K562 (cell line): Measurements from ENCODE around the gene PPP1R10. TPM values are rescaled to one million over a fixed set of nuclear protein-coding genes. Genes with fewer than 3 reads are reported as not detected.

Experiments
- AFF1 ChIP-seq, 2 experiments: fragments of 450-650 bp; IDR thresholded peaks; 2 replicates each; pipeline ENCODE4 v1.6.1; 2018; ENCODE audit warnings: mild to moderate bottlenecking in 2 of 2, low read depth in 1 of 2; ENCODE audit not compliant: partially characterized antibody in 2 of 2
- BDP1 ChIP-seq: IDR thresholded peaks from 3 replicates; pipeline ENCODE4 v1.6.1; 2011; ENCODE audit not compliant: insufficient read length, insufficient read depth
- CBX1 ChIP-seq: sonication (generic); IDR thresholded peaks from 2 replicates; pipeline ENCODE4 v1.6.1; 2016; ENCODE audit warnings: antibody characterized with exemption, low read depth, mild to moderate bottlenecking
- CTCF ChIP-seq, 3 experiments: IDR thresholded peaks in 2 of 3; conservative IDR thresholded peaks in 1 of 3; 2 replicates each; pipeline ENCODE4 v1.5.1; 2011 to 2012; ENCODE audit warnings: low read length in 3 of 3, mild to moderate bottlenecking in 3 of 3, control low read depth in 2 of 3, improper control_type of control experiment in 1 of 3, inconsistent platforms in 1 of 3, low read depth in 1 of 3, mixed read lengths in 1 of 3, moderate library complexity in 1 of 3; ENCODE audit not compliant: insufficient read depth in 2 of 3
- ETS1 ChIP-seq: conservative IDR thresholded peaks from 2 replicates; pipeline ENCODE4 v1.6.1; 2011; ENCODE audit warnings: low read depth, mild to moderate bottlenecking, low read length; ENCODE audit not compliant: control insufficient read depth
- HDAC8 ChIP-seq: fragments of 450-650 bp; IDR thresholded peaks from 2 replicates; pipeline ENCODE4 v1.6.1; 2016; ENCODE audit warnings: mild to moderate bottlenecking, missing genetic modification characterization, moderate library complexity, missing compliant biosample characterization
- KLF10 ChIP-seq: fragments of 250-450 bp; sonication (Bioruptor Pico); IDR thresholded peaks from 2 replicates; pipeline ENCODE4 v1.6.1; 2021; ENCODE audit warnings: matching md5 sums
- LCOR ChIP-seq: sonication (generic); formaldehyde crosslinking; IDR thresholded peaks from 2 replicates; pipeline ENCODE4 v1.8.0; 2022; ENCODE audit warnings: mild to moderate bottlenecking, missing genetic modification reagents
- RBM34 ChIP-seq: fragments of 200-400 bp; formaldehyde crosslinking; IDR thresholded peaks from 2 replicates; pipeline ENCODE4 v1.6.1; 2018; ENCODE audit warnings: low read length, borderline replicate concordance; ENCODE audit not compliant: insufficient read depth
- SMAD4 ChIP-seq: fragments of 250-450 bp; sonication (Bioruptor Pico); conservative IDR thresholded peaks from 2 replicates; pipeline ENCODE4 v1.8.0; 2021; ENCODE audit warnings: inconsistent platforms, mild to moderate bottlenecking, moderate library complexity
- SRSF9 ChIP-seq: fragments of 200-400 bp; formaldehyde crosslinking; IDR thresholded peaks from 2 replicates; pipeline ENCODE4 v1.6.1; 2017; ENCODE audit warnings: low read depth, low read length, borderline replicate concordance
- TAF9B ChIP-seq: fragments of 450-650 bp; IDR thresholded peaks from 2 replicates; pipeline ENCODE4 v1.6.1; 2018; ENCODE audit warnings: mild to moderate bottlenecking; ENCODE audit not compliant: partially characterized antibody
- TEAD1 ChIP-seq, 2 experiments: fragments of 450-650 bp in 1 of 2; sonication (generic) in 1 of 2; formaldehyde crosslinking; IDR thresholded peaks; 2 replicates each; pipeline versions ENCODE4 v1.4.0 to v1.8.0; 2020 to 2022; ENCODE audit warnings: mild to moderate bottlenecking in 2 of 2, missing genetic modification reagents in 1 of 2
- USF1 ChIP-seq: sonication (generic); formaldehyde crosslinking; IDR thresholded peaks from 2 replicates; pipeline ENCODE4 v1.9.0; 2022; ENCODE audit warnings: mild to moderate bottlenecking, missing genetic modification reagents
- ZBTB12 ChIP-seq: fragments of 250-450 bp; sonication (Bioruptor Pico); IDR thresholded peaks from 2 replicates; pipeline ENCODE4 v1.4.0; 2020
- ZNF212 ChIP-seq: fragments of 450-650 bp; formaldehyde crosslinking; IDR thresholded peaks from 2 replicates; pipeline ENCODE4 v1.4.0; 2020; ENCODE audit warnings: mild to moderate bottlenecking
- ZNF239 ChIP-seq: fragments of 250-450 bp; sonication (Bioruptor Pico); IDR thresholded peaks from 2 replicates; pipeline ENCODE4 v1.4.0; 2020; ENCODE audit warnings: mild to moderate bottlenecking
- ZNF445 ChIP-seq: fragments of 250-450 bp; sonication (Bioruptor Pico); IDR thresholded peaks from 2 replicates; pipeline ENCODE4 v1.4.0; 2020; ENCODE audit warnings: low read depth, mild to moderate bottlenecking, moderate library complexity
- polyA plus RNA-seq, 8 experiments: library from polyadenylated mRNA; depleted of rRNA in 4 of 8; stranded (reverse) in 5 of 8; unstranded in 3 of 8; fragments of >200 nt; fragmentation: Nextera tagmentation in 2 of 8; fragmentation: Illumina TruSeq in 1 of 8; extraction: Ambion mirVana in 2 of 8; extraction: Trizol in 1 of 8; gene quantifications; 2 replicates each; pipeline versions ENCODE4 v1.2.1 to v1.2.3, GENCODE V29; 2011 to 2014; ENCODE audit warnings: inconsistent platforms in 1 of 8, missing spikeins in 1 of 8
- total RNA-seq, 7 experiments: library from RNA; depleted of rRNA in 6 of 7; stranded (reverse); fragments of >200 nt in 6 of 7; fragmentation: Illumina TruSeq in 2 of 7; extraction: Trizol in 2 of 7; gene quantifications; 2 replicates each; pipeline versions ENCODE4 v1.2.1 to v1.2.3, GENCODE V29; 2011 to 2021; ENCODE audit warnings: low replicate concordance in 1 of 7

Gene PPP1R10
- total and polyA plus RNA-seq, 9 of the 15 experiments (the other 6 are each of a cell fraction or from before 2014, with no cell fraction given): 14.1 to 65.5 (median 32.6) TPM

GRCh38 chr6:30571075-30571761 is 45.8 kb downstream of the PPP1R10 start, which contains the start of gene ABCF1 (continued):
- TF ChIP-seq ETS1 (peak; percentile 90), SRSF9 (no peak), RBM34 (peak; percentile 53; the same call in 1 of the 2 replicates), CTCF (IDR thresholded peaks at IDR 0.05 in 2 of 3, conservative IDR thresholded peaks at IDR 0.05 in 1 of 3; ENCODE audit: insufficient read depth in 2 of 3, low read depth in 1 of 3, low read length in 3 of 3) (0 out of 6 replicates have a peak, but pooled peaks of 1 of the 3 experiments have one; percentile 13), ZNF445 (CRISPR knock-in tag) (0 out of 2 replicates have a peak, but pooled peaks have one; percentile 14), ZNF239 (CRISPR knock-in tag) (peak; percentile 36; the same call in 1 of the 2 replicates), HDAC8 (tag) (0 out of 2 replicates have a peak, but pooled peaks have one; percentile 62), CBX1 (no peak; the same call in 1 of the 2 replicates), LCOR (peak; percentile 85), ZNF212 (CRISPR knock-in tag) (peak; percentile 84), TAF9B (peak; percentile 94), ZBTB12 (CRISPR knock-in tag) (peak; percentile 83), USF1 (peak; percentile 81), SMAD4 (CRISPR knock-in tag) (peak; percentile 79), KLF10 (CRISPR knock-in tag) (no peak), AFF1 (IDR thresholded peaks at IDR 0.05; ENCODE audit: low read depth in 1 of 2, partially characterized antibody in 2 of 2) (peak; percentile 4 to 55), TEAD1 (CRISPR knock-in tag; IDR thresholded peaks at IDR 0.05) (peak; percentile 50 to 87; a peak in 3 of 4 replicates), BDP1 (no peak)
